Urinary bladder (tissue), 4 donors: ENCODE measurements around the gene BRICD5. TPM values are rescaled to one million over a fixed set of nuclear protein-coding genes. Genes with fewer than 3 reads are reported as not detected.
A peak's percentile ranks its signal among the peaks of the same experiment; 100 is the strongest.

Source experiments
- DNase-seq: peaks from one replicate; pipeline ENCODE4 v3.0.0-alpha.2; 2015; ENCODE audit errors: extremely low spot score
- H3K27ac ChIP-seq: one replicate; pipeline ENCODE4 v1.5.1; 2013; ENCODE audit warnings: low read depth, mild to moderate bottlenecking, moderate library complexity
- H3K36me3 ChIP-seq: one replicate; pipeline ENCODE4 v1.6.1; 2013; ENCODE audit warnings: mild to moderate bottlenecking, moderate library complexity; ENCODE audit not compliant: insufficient read depth
- H3K4me1 ChIP-seq: one replicate; pipeline ENCODE4 v1.6.1; 2013; ENCODE audit warnings: mild to moderate bottlenecking, moderate library complexity; ENCODE audit not compliant: insufficient read depth
- H3K4me3 ChIP-seq: one replicate; pipeline ENCODE4 v1.5.1; 2013; ENCODE audit warnings: low read depth, low read length
- WGBS: extraction: QIAGEN DNeasy Blood & Tissue Kit; methylation state at CpG from one replicate; pipeline ENCODE4 v1.1.7; 2013; 5-methylcytosine and 5-hydroxymethylcytosine counted together
- polyA plus RNA-seq: library from polyadenylated mRNA; stranded (reverse); fragments of 200-250 nt; gene quantifications from one replicate; pipeline ENCODE4 v1.2.3, GENCODE V29; 2013
- total RNA-seq: library from RNA; depleted of rRNA; stranded (reverse); fragments of >200 nt; gene quantifications from one replicate; pipeline ENCODE4 v1.2.3, GENCODE V29; 2014
- donor health status: healthy with polysubstance abuse.
- donor health status: healthy.

Gene BRICD5
- total and polyA plus RNA-seq, 2 donors: 4.0 to 5.0 TPM

DNA sequence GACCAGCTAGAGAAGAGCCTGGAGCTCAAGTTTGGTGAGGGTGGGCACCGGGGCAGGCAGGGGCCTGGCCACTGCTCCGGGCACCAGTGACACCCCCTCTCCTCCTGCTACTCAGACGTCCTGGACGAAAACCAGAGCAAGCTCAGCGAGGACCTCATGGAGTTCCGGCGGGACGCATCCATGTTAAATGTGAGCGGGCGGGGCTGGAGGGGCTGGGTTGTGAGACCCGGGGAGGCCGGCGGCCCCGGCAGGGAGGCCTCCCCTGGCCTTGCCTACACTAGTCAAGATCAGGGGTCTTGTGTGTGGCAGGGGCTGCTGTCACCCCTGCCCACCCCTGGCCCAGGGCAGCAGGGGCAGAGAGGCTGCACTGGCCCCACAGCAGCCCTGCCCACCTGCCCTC is 37.3 kb downstream of the BRICD5 start:
- Histone ChIP-seq H3K4me1 (no peaks in the 10 kb centered on the region), H3K4me3 (no peak overlapping the region), H3K27ac (no peak overlapping the region), H3K36me3 (peaks cover 16% of the 10 kb centered on the region)
- DNase-seq: no peak
- 90% methylated on average over 14 of the region's 14 CpGs for WGBS

DNA sequence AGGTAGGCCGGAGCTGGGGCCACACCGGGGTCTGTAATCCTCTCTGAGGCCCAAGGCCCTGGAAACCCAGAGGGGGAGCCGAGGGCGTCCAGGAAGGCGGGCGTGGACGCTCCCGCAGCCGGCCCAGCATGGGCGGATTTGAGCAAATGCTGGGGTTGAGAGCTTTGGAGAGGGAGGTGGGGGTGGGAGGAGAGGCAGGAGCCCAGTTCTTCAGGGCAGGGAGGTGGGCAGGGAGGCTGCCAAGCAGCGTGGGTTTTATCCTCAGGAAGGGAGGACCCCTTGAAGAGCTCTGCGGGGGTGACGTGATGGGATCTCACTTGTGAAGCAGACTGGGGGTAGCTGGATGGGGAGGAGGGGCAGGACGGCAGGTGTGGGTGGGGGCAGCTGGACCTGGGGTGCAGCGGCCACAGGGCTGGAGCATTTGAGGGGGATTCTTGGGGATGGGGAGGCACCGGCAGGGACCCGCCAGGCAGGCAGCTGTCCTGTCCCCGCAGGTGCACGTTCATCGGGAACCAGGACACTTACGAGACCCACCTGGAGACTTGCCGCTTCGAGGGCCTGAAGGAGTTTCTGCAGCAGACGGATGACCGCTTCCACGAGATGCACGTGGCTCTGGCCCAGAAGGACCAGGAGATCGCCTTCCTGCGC is 37.9 kb downstream of the BRICD5 start:
- Histone ChIP-seq H3K4me1 (no peaks in the 10 kb centered on the region), H3K27ac (no peak overlapping the region), H3K36me3 (peaks cover 16% of the 10 kb centered on the region), H3K4me3 (no peak overlapping the region)
- 91% methylated on average over 29 of the region's 29 CpGs for WGBS
- no peak for DNase-seq

DNA sequence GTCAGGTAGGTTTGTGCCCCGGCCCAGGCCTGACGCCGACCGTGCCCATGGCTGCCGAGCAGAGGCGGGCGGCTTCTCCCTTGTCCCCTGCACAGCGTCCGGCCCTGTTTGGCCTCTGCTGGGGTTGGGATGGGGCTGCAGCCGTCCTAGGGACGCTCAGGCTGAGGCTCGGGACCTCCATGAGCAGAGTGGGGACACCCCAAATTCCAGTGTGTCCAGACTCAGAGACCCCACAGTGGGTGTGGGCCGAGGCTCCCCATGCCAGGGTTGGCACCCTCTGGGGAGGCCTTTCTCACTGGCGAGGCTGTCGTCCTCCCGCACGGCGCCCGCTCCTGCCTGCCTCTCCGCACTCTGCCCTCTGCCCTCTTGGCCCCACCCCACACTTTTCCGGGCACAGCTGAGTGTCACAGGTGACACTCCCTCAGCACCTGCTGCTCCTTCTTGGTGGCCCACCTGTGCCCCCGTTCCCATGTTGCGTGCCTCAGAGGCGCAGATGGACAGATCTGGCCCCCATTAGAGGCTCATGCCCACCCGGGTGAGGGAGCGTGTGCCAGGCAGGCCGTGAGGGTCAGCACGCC is 39.0 kb downstream of the BRICD5 start:
- Histone ChIP-seq H3K4me3 (no peak overlapping the region), H3K36me3 (peaks cover 16% of the 10 kb centered on the region), H3K4me1 (no peaks in the 10 kb centered on the region), H3K27ac (no peak overlapping the region)
- DNase-seq: no peak
- 93% methylated on average over 28 of the region's 28 CpGs for WGBS

DNA sequence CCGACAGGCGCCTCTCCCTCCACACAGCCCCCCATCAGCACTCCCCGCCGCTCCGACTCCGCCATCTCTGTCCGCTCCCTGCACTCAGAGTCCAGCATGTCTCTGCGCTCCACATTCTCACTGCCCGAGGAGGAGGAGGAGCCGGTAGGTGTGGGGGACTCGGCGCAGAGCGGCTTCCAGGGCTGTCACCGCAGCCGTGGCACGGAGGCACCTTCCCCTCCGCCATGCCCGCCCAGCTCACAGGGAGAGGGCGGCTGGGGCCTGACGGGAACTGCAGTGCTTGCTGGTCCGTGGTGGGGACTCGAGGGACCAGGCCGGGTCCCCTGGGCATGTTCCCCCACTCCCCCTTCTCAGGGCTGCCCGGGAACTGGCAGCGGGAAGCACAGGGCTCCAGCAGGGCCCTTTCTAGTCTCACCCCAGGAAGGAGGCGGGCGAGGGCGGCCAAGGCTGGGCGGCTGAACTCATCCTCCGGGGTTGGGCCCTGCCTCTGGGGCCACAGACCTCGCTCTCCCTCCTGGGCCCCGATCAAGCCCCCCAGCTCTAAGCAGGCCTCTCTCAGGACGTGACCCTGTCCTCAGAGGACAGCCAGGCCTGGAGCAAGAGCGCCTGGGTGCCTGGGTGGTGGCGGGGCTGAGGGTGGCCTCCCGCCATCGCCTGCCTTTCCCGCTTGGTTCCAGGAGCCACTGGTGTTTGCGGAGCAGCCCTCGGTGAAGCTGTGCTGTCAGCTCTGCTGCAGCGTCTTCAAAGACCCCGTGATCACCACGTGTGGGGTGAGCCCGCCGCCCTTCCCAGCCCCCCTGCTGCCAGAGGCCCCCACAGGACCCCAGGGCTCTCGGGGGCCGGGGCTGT is 39.9 kb downstream of the BRICD5 start:
- peak overlapping the region; percentile 17 for H3K4me3 ChIP-seq
- DNase-seq: no peak
- peaks cover 18% of the 10 kb centered on the region for H3K36me3 ChIP-seq
- no peaks in the 10 kb centered on the region for H3K4me1 ChIP-seq
- no peak overlapping the region for H3K27ac ChIP-seq
- 89% methylated on average over 47 of the region's 47 CpGs for WGBS

DNA sequence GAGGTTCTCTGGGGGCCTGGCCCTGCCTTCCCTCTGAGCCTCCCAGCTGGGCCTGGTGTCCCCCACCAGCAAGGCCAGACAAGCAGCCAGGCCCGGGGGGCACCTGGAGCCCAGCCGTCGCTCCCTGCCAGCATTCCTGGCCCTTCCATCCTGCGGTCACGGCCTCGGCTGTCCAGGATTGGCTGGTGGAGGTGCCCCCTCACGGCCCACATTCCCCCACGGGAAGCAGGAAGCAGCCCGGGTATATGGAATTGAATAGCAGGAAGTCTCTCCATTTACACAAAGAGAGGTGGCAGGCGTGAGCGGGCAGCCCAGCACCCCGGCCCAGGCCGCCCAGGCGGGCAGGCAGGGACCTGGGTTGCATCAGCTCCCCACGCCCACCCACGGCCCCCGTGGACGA is 40.6 kb downstream of the BRICD5 start:
- DNase-seq: no peak
- WGBS: 79% methylated on average over 18 of the region's 18 CpGs
- H3K4me1 ChIP-seq: no peaks in the 10 kb centered on the region
- H3K27ac ChIP-seq: no peak overlapping the region
- H3K4me3 ChIP-seq: peak overlapping the region; percentile 17
- peaks cover 16% of the 10 kb centered on the region for H3K36me3 ChIP-seq

DNA sequence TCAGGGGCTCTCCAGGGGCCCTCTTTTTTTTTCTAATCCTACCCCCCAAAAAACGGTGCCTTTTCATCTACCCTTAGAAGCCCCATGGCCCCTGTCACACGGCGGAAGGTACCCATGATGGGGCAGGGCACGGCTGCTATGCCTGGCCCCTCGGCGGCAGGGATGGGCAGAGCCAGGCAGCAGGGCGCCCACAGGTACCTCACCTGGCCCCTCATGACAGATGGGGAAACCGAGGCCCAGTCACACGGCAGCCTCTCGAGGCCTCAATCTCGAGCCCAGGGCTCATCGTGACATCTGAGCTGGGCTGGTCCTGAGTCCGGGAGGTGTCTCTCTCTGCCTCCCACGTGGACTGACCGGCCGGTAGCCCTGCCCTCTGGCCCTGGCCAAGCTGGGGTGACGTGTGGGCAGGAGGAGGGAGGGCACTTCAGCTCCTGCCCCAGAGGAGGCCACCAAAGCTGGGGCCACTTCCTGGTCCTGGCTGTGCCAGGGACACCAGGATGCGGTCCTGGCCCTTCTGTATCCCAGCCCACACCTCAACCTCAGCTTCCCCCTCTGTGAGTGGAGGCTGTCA is 43.5 kb downstream of the BRICD5 start:
- no peak overlapping the region for H3K4me3 ChIP-seq
- no peaks in the 10 kb centered on the region for H3K4me1 ChIP-seq
- WGBS: 90% methylated on average over 18 of the region's 18 CpGs
- H3K36me3 ChIP-seq: peaks cover 8% of the 10 kb centered on the region
- no peak overlapping the region for H3K27ac ChIP-seq
- DNase-seq: no peak

DNA sequence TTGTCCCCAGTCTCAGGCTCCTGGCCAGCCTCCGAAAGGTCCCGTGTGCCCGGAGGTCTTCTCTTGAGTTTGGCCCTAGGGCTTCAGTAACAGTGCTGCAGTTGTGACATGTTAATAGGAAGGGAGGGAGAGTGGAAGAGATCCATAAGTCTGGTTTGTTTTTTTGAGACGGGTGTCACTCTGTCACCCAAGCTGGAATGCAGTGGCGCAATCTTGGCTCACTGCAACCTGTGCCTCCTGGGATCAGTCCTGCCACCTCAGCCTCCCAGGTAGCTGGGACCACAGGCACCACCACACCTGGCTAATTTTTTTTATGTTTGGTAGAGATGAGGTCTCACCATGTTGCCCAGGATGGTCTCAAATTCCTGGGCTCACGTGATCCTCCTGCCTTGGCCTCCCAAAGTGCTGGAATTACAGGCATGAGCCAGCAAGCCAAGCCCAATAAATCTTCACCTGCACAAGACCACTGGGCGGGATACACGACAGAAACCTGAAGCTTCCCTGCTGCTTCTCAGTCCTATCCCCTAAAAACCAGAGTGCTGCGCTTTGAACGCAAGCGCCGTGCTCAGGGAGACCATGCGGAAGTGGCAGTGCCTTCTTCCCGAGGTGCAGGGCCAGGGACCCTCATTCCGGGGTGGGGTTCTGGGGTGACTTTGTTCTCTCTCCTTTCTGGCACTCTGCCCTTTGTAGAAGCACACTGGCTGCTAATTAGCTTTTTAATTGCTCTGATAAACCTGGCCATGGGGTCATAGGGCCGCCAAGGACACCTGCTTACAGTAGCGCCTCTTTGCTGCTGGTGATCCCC is 44.2 kb downstream of the BRICD5 start:
- DNase-seq: no peak
- Histone ChIP-seq H3K4me3 (no peak overlapping the region), H3K27ac (no peak overlapping the region), H3K4me1 (no peaks in the 10 kb centered on the region), H3K36me3 (peaks cover 5% of the 10 kb centered on the region)
- WGBS: 91% methylated on average over 17 of the region's 17 CpGs

DNA sequence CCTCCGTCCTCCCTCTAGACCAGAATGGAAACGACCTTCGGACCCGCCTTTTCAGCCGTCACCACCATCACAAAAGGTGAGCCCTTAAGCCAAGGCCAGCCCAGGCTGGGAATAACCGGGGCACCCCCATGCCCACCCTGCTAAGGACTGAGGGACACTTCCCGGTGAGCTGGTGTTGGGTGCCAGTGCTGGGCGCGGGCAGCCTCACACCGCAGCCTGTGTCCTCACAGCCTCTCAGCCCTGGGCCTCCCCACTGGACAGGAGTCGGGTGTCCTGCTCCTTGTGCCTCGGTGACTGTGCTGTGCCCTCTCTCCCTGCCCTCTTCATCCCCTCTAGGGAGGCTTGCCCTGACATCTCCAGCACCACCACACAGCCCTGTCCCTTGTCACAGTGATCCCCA is 44.8 kb downstream of the BRICD5 start:
- H3K36me3 ChIP-seq: peaks cover 5% of the 10 kb centered on the region
- 91% methylated on average over 12 of the region's 12 CpGs for WGBS

DNA sequence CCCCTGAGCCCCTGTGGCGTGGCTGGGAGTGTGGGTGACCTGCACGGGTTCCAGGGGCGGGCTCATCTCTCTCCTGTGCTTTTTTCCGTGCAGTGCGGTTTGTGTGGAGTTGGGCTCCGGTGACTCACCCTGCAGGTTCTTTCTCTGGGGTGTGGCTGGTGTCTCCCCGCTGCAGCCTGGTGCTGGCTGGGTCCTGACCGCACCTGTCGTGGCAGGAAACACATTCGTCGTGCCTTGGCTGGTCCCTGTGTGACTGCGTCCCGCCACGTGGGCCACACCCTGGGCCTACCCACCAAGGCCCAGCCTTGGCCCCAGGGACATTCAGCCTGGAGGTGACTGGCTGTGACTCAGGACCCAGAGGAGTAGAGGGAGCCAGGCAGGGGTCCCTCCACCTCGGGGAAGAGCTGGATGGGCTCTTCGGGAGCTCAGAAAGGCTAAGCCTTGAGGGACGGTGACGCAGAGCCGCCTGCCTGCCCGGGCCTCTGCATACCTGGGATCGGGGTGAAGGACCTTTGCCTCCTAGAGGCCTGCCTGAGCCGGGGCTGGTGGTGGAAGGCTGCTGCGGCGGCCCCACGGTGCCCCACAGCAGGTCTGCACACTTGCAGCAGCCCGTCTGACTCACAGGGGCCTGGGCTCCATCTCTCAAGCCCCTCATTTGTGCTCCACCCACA is 47.3 kb downstream of the BRICD5 start:
- 88% methylated on average over 26 of the region's 26 CpGs for WGBS
- no peak for DNase-seq
- Histone ChIP-seq H3K4me3 (no peak overlapping the region), H3K36me3 (peaks cover 5% of the 10 kb centered on the region), H3K4me1 (no peaks in the 10 kb centered on the region), H3K27ac (peak overlapping the region; percentile 83)

More for the DNA sequence above, 44.8 kb downstream of the BRICD5 start:
- Histone ChIP-seq H3K27ac (no peak overlapping the region), H3K4me1 (no peaks in the 10 kb centered on the region), H3K4me3 (no peak overlapping the region)
- DNase-seq: no peak

DNA sequence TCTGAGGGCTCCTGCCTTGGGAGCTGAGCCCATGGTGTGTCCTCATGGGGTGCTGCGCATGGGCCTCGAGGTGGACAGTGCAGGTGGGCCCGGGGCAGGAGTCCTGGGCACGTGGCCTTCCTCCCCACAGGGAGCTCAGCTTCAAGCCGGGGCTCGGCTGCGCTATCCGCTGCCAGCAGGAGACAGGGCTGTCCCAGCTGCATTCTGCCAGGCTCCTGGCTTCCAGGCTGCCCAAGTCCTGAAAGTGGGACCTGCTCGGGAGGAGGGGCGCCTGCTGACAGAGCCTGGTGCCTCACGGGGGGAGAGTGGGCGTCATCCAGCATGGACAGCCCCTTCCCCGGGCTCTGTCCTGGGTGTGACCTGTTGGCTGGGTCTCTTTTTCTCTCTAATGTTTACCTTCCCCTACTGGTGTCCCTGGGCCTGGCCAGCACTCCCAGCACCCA is 48.0 kb downstream of the BRICD5 start:
- Histone ChIP-seq H3K36me3 (peaks cover 5% of the 10 kb centered on the region), H3K4me3 (no peak overlapping the region), H3K27ac (peak overlapping the region; percentile 79), H3K4me1 (peaks cover under 1% of the 10 kb centered on the region)
- no peak for DNase-seq
- whole genome bisulfite sequencing: 80% methylated on average over 13 of the region's 13 CpGs

DNA sequence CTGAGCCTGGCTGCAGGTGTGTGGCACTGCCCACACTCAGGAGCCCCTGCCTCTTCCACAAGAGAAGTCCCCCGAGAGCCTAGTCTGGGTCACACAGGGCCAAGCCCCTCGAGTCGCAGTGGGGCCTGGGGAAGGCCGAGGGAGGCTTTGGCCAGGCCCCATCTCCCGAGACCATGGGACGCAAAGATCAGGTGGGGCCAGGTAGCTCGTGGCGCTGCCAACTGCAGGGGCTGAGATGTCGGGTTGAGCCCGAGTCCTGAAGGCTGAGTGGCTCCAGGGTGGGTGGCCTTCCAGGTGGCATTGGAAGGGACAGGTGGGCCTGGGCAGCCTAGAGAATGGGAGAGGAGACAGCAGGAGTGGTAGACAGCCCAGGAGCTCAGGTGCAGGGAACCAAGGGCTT is 48.8 kb downstream of the BRICD5 start:
- WGBS: 91% methylated on average over 10 of the region's 10 CpGs
- H3K27ac ChIP-seq: no peak overlapping the region
- peaks cover 5% of the 10 kb centered on the region for H3K36me3 ChIP-seq
- no peak for DNase-seq
- no peak overlapping the region for H3K4me3 ChIP-seq
- peaks cover 3% of the 10 kb centered on the region for H3K4me1 ChIP-seq

DNA sequence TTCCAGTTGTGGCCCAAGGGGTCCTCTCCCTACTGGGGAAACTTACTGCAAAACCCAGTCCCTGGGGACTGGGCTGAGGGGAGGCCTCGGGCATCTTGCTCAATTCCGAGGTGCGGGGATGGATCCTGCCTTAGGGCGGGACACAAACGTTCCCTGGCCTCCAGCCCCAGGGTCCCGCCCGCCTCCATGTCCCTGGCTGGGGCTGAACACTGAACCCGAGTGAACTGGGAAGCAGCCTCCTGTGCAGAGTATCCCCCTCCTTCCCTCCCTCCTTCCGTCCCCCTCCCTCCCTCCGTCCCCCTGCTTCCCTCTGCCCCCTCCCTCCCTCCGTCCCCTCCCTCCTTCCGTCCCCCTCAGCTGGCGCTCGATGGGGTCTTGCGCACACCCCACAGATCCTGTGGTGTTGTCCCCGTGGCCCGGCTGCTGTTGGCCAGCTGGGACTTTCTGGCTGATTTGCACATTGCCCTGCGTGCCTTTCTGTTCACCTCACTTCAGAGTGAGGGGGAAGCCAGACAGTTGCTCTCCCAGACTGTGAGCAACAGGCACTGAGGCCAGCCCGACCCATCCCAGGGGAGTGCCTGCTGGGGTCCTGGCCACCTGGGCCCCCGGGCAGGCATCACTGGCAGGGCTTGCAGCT is 49.6 kb downstream of the BRICD5 start:
- H3K27ac ChIP-seq: peak overlapping the region; percentile 66
- no peak overlapping the region for H3K4me3 ChIP-seq
- H3K36me3 ChIP-seq: peaks cover 5% of the 10 kb centered on the region
- DNase-seq: no peak
- peaks cover 5% of the 10 kb centered on the region for H3K4me1 ChIP-seq
- WGBS: 44% methylated on average over 20 of the region's 20 CpGs
